NCI-H187 (cell line): ENCODE results near the gene FAM72C.
"Not testable (repeated sequence)": the region's sequence is repeated elsewhere in the genome, so short reads cannot be mapped to it uniquely, and the experiment has no call there.

Source experiments
- DNase-seq, 2 experiments: peaks; one replicate each; lab custom pipeline; 2025; lab: John Stamatoyannopoulos, UW

The FAM72C gene

GRCh38 chr1:143971924-143972700 lies at the start of gene FAM72C:
TSS of gene FAM72C (minus strand) at chr1:143971986. CDS start at chr1:143971141, 845 bp downstream.
- not testable (repeated sequence) for DNase-seq

DNA sequence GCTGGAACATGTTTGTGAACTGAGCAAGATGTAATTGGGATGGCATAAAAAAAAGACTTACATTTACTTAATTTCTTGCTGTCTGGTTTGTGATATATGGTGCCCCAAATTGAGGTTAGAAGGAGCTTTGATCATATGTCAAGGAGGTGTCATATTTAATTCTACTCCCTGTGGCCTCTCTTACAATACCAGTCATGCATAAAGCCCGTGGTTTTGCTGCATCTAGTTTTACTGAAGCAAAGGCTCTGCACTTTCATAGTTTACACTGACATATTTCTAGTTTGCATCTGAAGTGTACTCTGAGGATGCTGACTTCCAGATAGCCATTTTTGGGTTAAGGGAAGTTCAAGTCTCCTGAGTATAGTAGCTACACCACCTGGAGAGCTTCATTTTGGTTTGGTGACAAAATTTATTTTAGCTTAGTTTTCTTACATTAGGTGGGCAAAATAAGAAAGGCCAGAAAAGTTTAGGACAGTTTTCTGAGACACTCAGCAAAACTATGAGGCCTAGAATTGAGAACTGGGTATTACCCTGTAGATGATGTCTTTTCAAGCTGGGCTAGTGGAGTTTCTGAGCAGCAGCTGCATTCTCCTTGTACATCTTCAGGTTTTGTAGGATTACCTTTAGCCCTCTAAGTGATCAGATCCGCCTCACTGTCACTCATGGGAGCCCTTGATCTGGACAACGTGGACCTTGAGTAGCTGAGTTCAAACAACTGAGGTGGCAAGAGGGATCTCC lies 48.4 kb upstream of the FAM72C start:
- not testable (repeated sequence) for DNase-seq

- not testable (repeated sequence) for DNase-seq
Observed at GRCh38 chr1:144019101-144019500, 47.3 kb upstream of the FAM72C start.

- DNase-seq, result not testable (repeated sequence)
Observed at GRCh38 chr1:144015180-144015966, 43.6 kb upstream of the FAM72C start.

DNA sequence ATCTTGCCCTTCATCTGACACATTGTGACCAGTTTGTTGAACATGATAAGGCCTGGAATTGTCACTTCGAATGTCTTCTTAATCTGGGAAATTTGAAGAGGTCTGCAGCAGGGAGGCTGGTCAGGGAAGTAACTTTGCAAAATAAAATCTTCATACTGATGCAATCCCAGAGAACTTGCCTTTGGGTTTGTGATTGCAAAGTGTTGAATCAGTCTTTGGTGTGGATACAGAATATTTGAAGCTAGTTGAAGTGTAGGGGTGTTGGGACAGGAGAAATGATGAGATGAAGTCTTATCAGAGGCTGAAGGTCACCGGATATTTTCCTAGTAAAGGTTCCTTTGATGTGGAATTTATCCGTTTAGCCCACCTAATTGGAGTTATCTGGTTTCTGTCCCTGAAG lies 42.7 kb upstream of the FAM72C start:
- not testable (repeated sequence) for DNase-seq

DNA sequence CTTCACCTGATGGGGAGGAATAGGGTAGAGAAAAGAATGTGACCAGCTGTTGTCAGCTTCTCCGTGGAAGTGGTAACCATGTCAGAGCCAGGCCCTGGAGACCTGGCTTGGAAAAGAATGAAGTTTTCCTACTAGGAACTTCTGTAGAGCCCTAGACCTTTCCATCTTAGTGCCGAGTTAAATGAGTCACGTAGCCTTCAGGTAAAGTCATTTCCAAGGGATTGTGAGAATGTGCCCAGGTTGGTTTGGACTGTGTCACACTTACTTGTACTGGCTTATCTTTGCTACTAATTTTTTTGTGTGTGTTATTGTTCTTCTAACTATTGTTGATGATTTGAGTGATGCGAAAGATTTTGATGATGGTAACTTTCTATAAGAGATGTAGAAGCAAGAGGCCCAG lies 42.3 kb upstream of the FAM72C start:
- not testable (repeated sequence) for DNase-seq

DNA sequence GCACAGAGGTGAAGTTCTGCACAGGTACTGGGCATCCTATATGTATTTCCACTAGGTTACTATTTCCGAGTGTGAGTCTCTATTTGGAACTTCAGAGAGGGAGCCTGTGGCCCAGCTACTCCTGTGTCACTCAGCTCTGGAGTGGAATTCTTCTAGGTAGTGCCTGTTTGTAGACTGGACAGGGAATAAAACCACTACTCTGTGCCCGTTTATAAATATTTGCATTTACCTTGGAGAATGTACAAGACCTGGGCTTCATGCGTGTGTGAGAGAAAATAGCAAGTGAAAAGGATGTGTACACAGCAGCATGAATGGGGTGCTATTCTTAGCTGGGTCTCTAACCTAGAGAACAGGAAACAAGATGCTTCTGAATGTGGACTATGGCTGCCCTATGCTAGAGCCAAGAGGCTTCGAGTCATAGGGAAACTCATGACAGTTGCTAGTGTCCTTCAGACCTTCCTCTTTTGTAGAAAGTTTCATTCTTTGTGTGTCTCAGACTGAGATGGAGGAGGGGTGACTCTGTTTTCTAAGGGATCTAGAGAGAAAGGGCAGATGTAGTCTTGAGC lies 40.5 kb upstream of the FAM72C start:
- DNase-seq, result not testable (repeated sequence)

DNA sequence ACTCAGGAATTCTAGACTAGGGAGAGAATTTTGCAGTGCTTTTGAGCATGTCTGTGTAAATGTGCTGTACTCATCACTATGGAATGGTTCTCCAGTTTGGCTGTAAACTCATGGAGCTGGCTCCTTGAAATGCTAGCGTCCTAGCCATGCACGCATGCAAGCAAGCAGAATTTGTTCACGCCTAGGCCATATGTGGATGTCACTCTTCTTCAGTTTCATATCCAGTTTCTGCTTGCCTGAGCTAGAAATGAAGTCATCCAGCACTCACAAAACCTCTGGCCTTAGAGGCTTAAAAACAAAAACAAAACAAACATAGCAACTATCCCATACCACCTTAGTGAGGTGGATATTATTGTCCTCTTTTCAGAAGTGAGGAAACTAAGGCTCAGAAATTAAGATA lies 37.6 kb upstream of the FAM72C start:
- not testable (repeated sequence) for DNase-seq

- DNase-seq, result not testable (repeated sequence)
Observed at GRCh38 chr1:144004259-144004658, 32.5 kb upstream of the FAM72C start.

GRCh38 chr1:144003306-144004029 lies 31.7 kb upstream of the FAM72C start:
- DNase-seq, result not testable (repeated sequence)

DNA sequence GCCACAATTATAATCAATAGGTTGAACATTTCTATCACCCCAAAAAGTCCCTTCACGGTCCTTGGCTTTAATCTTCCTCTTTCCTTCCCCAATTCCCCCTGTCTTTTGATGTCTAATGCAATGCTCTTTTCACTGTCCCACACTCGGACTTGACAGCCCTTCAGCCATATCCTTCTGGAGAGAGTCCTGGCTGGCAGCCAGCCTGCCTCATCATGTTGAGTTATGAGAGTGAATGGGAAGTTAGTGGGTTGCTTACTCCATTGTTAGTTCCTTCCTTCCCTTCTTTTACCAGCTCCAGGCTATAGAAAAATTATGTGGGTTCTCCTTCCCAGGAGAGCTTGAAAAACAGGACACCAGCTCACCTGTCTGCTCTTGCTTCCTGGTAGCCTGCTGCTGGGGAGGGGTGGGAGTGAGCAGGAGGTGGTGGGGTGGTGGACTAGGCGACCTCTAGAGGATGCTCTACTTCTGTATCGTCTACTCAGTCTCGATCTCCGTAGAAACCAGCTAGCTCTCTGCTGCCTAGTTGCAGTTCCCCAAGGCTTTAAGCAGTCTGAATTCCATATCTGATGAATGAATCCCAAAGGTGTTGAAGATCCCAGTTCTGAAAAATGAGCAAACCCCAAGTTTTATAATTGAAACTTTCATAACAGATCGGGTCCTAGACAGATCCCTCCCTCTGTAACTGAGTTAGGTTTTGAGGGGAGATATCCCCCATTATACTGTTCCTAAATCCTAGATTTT lies 30.5 kb upstream of the FAM72C start:
- not testable (repeated sequence) for DNase-seq

GRCh38 chr1:144001077-144001476 lies 29.3 kb upstream of the FAM72C start:
- DNase-seq, result not testable (repeated sequence)

DNA sequence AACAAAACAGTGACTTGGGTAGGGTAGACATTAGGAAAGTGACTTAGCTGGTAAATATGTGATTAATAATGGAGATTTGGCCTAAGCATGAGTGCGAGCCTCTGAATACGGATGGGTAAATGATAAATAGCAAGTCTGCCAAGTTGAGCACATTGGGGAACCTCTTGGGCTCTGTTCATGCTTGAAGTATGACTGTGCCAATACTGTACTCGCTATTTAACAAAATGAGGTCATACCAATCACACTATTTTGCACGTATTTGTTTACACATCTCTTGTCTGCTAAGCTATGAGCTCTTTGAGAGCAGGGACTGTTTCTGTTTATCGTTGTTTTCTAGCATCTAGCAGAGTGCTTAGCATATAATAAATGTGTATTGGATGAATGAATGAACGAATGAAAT lies 24.2 kb upstream of the FAM72C start:
- not testable (repeated sequence) for DNase-seq

- not testable (repeated sequence) for DNase-seq
Observed at GRCh38 chr1:143993301-143993907, 21.6 kb upstream of the FAM72C start.

DNA sequence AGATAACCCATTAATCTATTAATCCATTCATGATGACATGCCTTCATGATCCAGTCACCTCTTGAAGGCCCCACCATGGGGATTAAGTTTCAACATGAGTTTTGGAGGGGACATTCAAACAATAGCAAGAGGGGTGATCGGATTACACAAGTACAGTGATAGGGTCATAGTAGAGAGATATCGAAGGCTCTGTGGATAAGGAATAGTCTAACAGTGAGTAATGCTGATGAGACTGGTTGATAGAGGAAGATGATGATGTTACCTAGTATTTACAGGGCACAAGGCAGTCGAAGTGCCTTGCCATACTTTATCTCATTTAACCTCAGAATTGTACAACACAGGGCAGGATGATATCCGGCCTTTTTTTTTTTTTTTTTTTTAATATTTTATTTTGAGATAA lies 18.9 kb upstream of the FAM72C start:
- DNase-seq, result not testable (repeated sequence)

DNA sequence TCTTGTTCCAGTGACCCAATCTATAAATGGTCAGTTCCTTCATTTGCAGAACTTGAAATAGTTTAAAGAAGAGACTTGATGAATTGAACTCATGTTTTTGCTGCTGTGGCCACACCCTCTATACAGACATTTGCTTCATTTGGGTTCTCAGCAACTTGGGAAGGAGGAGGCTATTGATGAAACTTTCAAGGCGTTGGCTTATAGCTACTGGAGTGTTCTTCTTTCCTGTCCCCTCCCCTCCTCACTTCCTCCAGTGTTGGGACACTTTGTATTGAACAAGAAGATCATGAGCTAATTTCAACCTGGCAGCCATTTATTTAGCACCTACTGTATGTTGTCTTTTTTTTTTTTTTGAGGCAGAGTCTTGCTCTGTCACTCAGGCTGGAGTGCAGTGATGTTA lies 17.9 kb upstream of the FAM72C start:
- DNase-seq, result not testable (repeated sequence)

DNA sequence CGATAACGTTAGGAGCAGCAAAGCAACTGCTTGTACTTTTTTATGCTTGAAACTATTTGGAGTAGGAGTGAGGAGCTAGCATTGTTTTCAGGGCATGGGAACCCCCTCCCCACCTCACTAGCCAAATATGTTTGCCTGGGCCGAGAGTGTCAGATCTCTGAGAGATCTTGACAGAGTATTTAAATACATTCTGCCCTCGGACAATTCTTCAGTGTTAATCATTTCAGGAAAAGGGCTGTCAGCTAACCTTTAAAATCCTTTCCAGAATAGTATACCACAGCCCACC lies 17.6 kb upstream of the FAM72C start:
- DNase-seq, result not testable (repeated sequence)

DNA sequence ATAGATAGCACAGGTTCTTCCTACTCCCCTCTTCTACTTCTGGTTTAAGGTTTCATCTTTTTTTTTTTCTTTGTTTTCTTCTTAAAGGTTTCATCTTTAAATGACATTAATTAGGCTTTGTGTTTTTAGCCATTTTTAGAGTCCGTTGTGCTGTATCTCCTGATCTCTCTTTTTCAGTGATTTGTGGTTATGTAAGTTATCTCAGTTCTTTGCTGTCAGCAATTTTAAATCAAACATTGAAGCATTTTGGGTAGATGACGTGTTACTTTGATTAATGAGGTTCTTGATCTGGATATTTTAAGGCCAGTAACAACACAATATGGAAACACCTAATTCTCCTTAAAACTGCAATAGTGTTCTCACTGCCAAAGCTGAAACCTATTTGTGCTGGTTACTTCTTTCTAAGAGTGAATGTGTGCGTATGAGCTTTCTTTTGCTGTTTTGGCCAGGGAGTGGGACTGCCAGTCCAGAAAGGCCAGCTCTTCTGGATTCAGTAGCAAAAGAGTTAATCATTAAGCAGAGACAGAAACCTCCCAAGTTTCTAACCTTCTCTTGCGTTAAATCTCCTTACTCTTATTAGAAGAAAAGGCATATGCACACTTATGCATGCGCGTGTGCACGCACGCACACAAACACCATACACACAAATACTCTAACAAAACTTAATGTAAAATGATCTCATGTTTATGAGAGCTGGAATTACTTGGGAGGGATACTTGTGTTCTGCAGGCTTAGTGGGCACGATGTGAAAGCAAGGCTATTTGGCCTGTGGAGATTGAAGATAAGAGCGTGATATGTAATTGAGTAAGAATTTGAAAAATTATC lies 17.0 kb upstream of the FAM72C start:
- not testable (repeated sequence) for DNase-seq

- DNase-seq, result not testable (repeated sequence)
Observed at GRCh38 chr1:143987868-143988267, 16.1 kb upstream of the FAM72C start.
